ENCODE measurements around the gene CSNK1A1. TPM values are rescaled to one million over a fixed set of nuclear protein-coding genes. Genes with fewer than 3 reads are reported as not detected.
"Not testable (repeated sequence)": the region's sequence is repeated elsewhere in the genome, so short reads cannot be mapped to it uniquely, and the experiment has no call there.

Gene CSNK1A1
- total RNA-seq, 8 experiments from 2014 or later = 196 to 391 (median 279) TPM

DNA sequence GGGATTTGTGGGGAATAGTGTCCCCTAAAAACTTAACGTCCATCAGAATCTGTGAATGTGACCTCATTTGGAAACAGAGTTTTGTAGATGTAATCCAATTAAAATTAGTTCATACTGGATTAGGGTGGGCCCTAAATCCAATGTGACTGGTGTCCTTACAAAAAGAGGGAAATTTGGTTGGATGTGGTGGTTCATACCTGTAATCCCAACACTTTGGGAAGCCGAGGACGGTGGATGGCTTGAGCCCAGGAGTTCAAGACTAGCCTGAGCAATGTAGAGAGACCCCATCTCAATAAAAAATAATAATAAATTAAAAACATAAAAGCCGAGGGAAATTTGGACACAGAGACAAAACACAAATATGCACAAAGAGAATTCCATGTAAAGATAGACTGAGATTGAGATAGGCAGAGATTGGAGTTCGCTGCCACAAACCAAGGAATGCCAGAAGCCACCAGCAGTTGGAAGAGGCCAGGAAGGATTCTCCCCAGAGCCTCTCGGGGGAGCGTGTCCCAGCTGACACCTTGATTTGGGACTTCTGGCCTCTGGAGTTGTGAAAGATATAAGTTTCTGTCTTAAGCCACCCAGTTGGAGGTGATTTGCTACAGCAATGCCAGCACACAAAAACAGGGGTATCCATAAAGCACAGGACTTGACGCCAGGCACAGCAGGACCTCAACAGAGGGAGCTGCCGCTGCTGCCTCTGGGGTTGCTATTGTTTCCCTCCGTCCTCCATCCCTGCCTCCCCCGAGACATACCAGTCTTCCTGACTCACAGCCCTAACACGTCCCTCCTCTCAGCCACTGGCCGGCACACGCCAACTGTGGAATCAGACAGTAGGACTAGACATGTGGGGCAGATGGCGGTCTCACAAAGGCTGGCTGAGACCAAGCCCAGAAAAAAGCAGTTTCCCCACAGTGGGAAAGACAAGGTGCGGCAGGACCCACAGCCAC is 98.3 kb downstream of the CSNK1A1 start:
- in situ Hi-C loops (cut with MboI; ENCODE audit: low pct_unique_long_range_greater_than_20kb in 2 of 9, low sequenced_read_pairs in 9 of 9, unreplicated experiment in 9 of 9) = no loop called here
- H3K4me1 ChIP-seq (replicated peaks in 1 of 2) = peaks cover 0 to 13% of the 10 kb centered on the region in 2 donors
- ATAC-seq (replicated peaks in 6 of 8) = peak in 6 of 8 experiments; percentile 11 to 75 (median 25)

GRCh38 chr5:149452007-149452664 is 99.1 kb downstream of the CSNK1A1 start:
- Histone ChIP-seq H3K27ac (peak overlapping the region in 1 of 2 donors; percentile 57), H3K4me1 (replicated peaks in 1 of 2) (peaks cover 0 to 13% of the 10 kb centered on the region in 2 donors), H3K4me3 (no peak overlapping the region)
- in situ Hi-C loops (cut with MboI; ENCODE audit: low pct_unique_long_range_greater_than_20kb in 2 of 9, low sequenced_read_pairs in 9 of 9, unreplicated experiment in 9 of 9) = no loop called here
- peak in 4 of 8 experiments; percentile 42 to 56 (median 50) for ATAC-seq (replicated peaks in 6 of 8)
- WGBS, 10 experiments = 0 to 100% (median 80%) methylated on average over 1 to 8 of the region's 11 CpGs; no CpG with 5 or more reads in 2 of the 10 experiments

More for the DNA sequence above, 98.3 kb downstream of the CSNK1A1 start:
- WGBS, 10 experiments = 47 to 96% (median 74%) methylated on average over 1 to 12 of the region's 16 CpGs
- Histone ChIP-seq H3K4me3 (no peak overlapping the region), H3K27ac (no peak overlapping the region)

- 40 to 80% (median 80%) methylated on average over 1 of the region's 3 CpGs; no CpG with 5 or more reads in 7 of the 10 experiments for WGBS, 10 experiments
- no peak for ATAC-seq (replicated peaks in 6 of 8)
- H3K4me3 ChIP-seq = no peak overlapping the region
- peaks cover 6 to 19% of the 10 kb centered on the region in 2 donors for H3K4me1 ChIP-seq (replicated peaks in 1 of 2)
- in situ Hi-C loops (cut with MboI; ENCODE audit: low pct_unique_long_range_greater_than_20kb in 2 of 9, low sequenced_read_pairs in 9 of 9, unreplicated experiment in 9 of 9) = no loop called here
- no peak overlapping the region for H3K27ac ChIP-seq
These were observed 101.0 kb downstream of the CSNK1A1 start for GRCh38 chr5:149450199-149450598.

GRCh38 chr5:149448831-149449714 is 102.2 kb downstream of the CSNK1A1 start:
- Histone ChIP-seq H3K27ac (no peak overlapping the region), H3K4me3 (no peak overlapping the region), H3K4me1 (replicated peaks in 1 of 2) (peaks cover 6 to 22% of the 10 kb centered on the region in 2 donors)
- in situ Hi-C loops (cut with MboI; ENCODE audit: low pct_unique_long_range_greater_than_20kb in 2 of 9, low sequenced_read_pairs in 9 of 9, unreplicated experiment in 9 of 9) = loop anchor here in 7 of 9 experiments (25.0 kb wide), 1 partner anchor 113 kb away; the partner anchor contains the start of gene CSNK1A1 (in 7 of the 7)
- peak in 1 of 8 experiments; percentile 49 for ATAC-seq (replicated peaks in 6 of 8)
- 65 to 91% (median 78%) methylated on average over 5 to 7 of the region's 7 CpGs; no CpG with 5 or more reads in 1 of the 10 experiments for WGBS, 10 experiments

DNA sequence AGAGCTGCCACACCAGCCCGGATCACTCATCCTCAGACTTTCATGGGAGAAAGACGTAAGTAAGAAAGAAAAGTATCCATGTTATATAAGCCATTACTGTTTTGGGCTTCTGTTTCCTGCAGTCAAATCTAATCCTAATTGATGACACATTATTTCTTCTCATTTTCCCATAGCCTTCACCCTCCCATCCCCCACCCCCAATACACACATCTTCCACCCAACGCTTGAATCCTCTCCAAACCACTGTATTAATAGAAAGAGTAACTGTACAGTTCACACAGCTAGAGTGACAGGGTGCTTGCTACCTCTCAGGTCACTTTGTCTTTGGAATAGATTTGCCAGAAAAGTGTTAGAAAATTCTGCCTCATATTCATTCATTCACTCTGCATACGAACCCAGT is 102.8 kb downstream of the CSNK1A1 start:
- ATAC-seq (replicated peaks in 6 of 8) = no peak
- Histone ChIP-seq H3K4me3 (no peak overlapping the region), H3K27ac (no peak overlapping the region), H3K4me1 (replicated peaks in 1 of 2) (peaks cover 6 to 22% of the 10 kb centered on the region in 2 donors)
- 35 to 89% (median 78%) methylated on average over 1 to 4 of the region's 4 CpGs; no CpG with 5 or more reads in 2 of the 10 experiments for WGBS, 10 experiments
- in situ Hi-C loops (cut with MboI; ENCODE audit: low pct_unique_long_range_greater_than_20kb in 2 of 9, low sequenced_read_pairs in 9 of 9, unreplicated experiment in 9 of 9) = loop anchor here in 7 of 9 experiments (25.0 kb wide), 1 partner anchor 114 kb away; the partner anchor contains the start of gene CSNK1A1 (in 7 of the 7)

GRCh38 chr5:149447373-149448367 is 103.6 kb downstream of the CSNK1A1 start:
- Histone ChIP-seq H3K4me3 (no peak overlapping the region), H3K27ac (no peak overlapping the region), H3K4me1 (replicated peaks in 1 of 2) (peaks cover 9 to 28% of the 10 kb centered on the region in 2 donors)
- in situ Hi-C loops (cut with MboI; ENCODE audit: low pct_unique_long_range_greater_than_20kb in 2 of 9, low sequenced_read_pairs in 9 of 9, unreplicated experiment in 9 of 9) = loop anchor here in 7 of 9 experiments (25.0 kb wide), 1 partner anchor 115 kb away; the partner anchor contains the start of gene CSNK1A1 (in 7 of the 7)
- 83 to 100% (median 97%) methylated on average over 2 to 10 of the region's 12 CpGs for WGBS, 10 experiments
- ATAC-seq (replicated peaks in 6 of 8) = no peak

DNA sequence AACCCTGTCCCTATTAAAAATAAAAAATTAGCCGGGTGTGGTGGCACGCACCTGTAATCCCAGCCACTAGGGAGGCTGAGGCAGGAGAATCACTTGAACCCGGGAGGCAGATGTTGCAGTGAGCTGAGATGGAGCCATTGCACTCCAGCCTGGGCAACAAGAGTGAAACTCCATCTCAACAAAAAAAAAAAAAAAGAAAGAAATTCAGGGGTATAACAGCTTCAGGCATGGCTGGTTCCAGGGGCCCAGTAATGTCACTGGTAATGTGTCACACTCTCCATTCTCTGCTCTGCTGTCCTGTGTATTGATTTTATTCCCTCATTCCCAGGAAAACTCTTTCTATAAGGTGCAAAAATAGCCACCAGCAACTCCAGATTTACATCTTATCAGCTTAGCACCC is 104.4 kb downstream of the CSNK1A1 start:
- in situ Hi-C loops (cut with MboI; ENCODE audit: low pct_unique_long_range_greater_than_20kb in 2 of 9, low sequenced_read_pairs in 9 of 9, unreplicated experiment in 9 of 9) = loop anchor here in 7 of 9 experiments (25.0 kb wide), 1 partner anchor 116 kb away; the partner anchor contains the start of gene CSNK1A1 (in 7 of the 7)
- WGBS, 10 experiments = 100% methylated on average over 1 to 3 of the region's 3 CpGs; no CpG with 5 or more reads in 6 of the 10 experiments
- not testable (repeated sequence) for ATAC-seq (replicated peaks in 6 of 8)

DNA sequence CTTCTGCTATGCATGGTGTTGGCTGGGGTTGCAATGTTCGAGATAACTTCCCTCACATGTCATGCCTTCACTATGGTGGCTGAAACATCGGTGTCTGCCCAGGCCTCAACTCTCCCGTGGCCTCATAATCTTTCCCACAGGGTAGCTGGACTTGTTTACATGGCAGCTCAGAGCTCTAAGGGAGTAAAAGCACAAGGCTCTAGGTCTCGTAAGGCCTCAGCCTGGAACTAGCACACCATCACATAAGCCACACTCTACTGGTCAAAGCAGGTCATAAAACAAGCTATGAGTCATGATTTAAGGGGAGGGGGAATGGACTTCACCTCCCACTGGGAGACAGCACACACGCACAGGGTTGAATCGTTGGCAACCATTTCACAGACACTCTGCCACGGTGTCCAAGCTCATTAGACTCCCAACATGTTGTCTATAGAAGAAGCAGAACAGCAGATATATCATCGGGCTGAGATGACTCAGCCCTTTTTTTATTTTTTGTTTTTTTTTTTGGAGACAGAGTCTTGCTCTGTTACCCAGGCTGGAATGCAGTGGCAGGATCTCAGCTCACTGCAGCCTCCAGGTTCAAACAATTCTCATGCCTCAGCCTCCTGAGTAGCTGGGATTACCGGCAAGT is 105.4 kb downstream of the CSNK1A1 start:
- Histone ChIP-seq H3K27ac (peak overlapping the region; percentile 72 to 85), H3K4me3 (no peak overlapping the region), H3K4me1 (replicated peaks in 1 of 2) (peaks cover 10 to 23% of the 10 kb centered on the region in 2 donors)
- in situ Hi-C loops (cut with MboI; ENCODE audit: low pct_unique_long_range_greater_than_20kb in 2 of 9, low sequenced_read_pairs in 9 of 9, unreplicated experiment in 9 of 9) = loop anchor here in 7 of 9 experiments (25.0 kb wide), 1 partner anchor 116 kb away; the partner anchor contains the start of gene CSNK1A1 (in 7 of the 7)
- ATAC-seq (replicated peaks in 6 of 8) = peak; percentile 20 to 95 (median 90)
- 0 to 100% (median 49%) methylated on average over 1 to 8 of the region's 9 CpGs; no CpG with 5 or more reads in 1 of the 10 experiments for WGBS, 10 experiments

More for the DNA sequence above, 104.4 kb downstream of the CSNK1A1 start:
- H3K27ac ChIP-seq, H3K4me3 ChIP-seq: not testable (repeated sequence)
- peaks cover 10 to 27% of the 10 kb centered on the region in 2 donors for H3K4me1 ChIP-seq (replicated peaks in 1 of 2)

GRCh38 chr5:149445343-149445738 is 105.9 kb downstream of the CSNK1A1 start:
- in situ Hi-C loops (cut with MboI; ENCODE audit: low pct_unique_long_range_greater_than_20kb in 2 of 9, low sequenced_read_pairs in 9 of 9, unreplicated experiment in 9 of 9) = loop anchor here in 7 of 9 experiments (25.0 kb wide), 1 partner anchor 117 kb away; the partner anchor contains the start of gene CSNK1A1 (in 7 of the 7)
- H3K27ac ChIP-seq = peak overlapping the region; percentile 72 to 85
- WGBS, 10 experiments = 73 to 97% (median 86%) methylated on average over 4 to 7 of the region's 7 CpGs
- no peak overlapping the region for H3K4me3 ChIP-seq
- peaks cover 10 to 23% of the 10 kb centered on the region in 2 donors for H3K4me1 ChIP-seq (replicated peaks in 1 of 2)
- no peak for ATAC-seq (replicated peaks in 6 of 8)

GRCh38 chr5:149444430-149444829 is 106.8 kb downstream of the CSNK1A1 start:
- ATAC-seq (replicated peaks in 6 of 8); H3K27ac ChIP-seq; H3K4me3 ChIP-seq: not testable (repeated sequence)
- in situ Hi-C loops (cut with MboI; ENCODE audit: low pct_unique_long_range_greater_than_20kb in 2 of 9, low sequenced_read_pairs in 9 of 9, unreplicated experiment in 9 of 9) = loop anchor here in 7 of 9 experiments (25.0 kb wide), 1 partner anchor 118 kb away; the partner anchor contains the start of gene CSNK1A1 (in 7 of the 7)
- 75 to 100% (median 88%) methylated on average over 1 to 3 of the region's 4 CpGs; no CpG with 5 or more reads in 5 of the 10 experiments for WGBS, 10 experiments
- H3K4me1 ChIP-seq (replicated peaks in 1 of 2) = peaks cover 10 to 23% of the 10 kb centered on the region in 2 donors
